HG03457 (cell line): ENCODE data around the gene ABLIM2.

Source experiments
- ATAC-seq: cut with Tn5 transposase; IDR thresholded peaks from one replicate; pipeline ENCODE4 v1.9.1; 2021; ENCODE audit warnings: moderate number of reproducible peaks; ENCODE audit not compliant: unreplicated experiment

ABLIM2 gene

DNA sequence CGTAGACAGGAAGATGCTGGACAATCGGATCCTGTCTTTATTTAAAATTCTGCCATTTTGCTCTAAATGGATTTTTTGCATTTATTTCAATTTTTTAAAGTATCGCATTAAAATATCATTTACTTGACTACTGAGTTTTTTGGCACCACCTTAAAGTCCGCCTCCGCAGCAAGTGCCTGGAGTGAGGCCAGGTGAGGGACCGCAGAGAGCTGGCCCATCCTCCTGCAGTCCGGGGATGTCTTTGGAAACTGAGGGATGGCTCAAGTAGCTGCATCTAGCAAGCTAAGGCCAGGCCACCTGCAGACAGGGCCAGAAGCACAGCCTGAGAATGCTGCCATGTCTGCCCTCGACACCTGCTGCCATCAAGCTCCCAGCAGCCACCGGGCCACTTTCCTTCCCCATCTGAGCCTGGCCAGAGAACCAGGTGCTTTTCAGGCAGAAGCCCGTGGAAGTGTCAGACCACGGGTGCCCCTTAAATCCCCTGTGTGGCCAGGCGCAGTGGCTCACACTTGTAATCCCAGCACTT, 69.6 kb downstream of the ABLIM2 start:
- ATAC-seq, result no peak

DNA sequence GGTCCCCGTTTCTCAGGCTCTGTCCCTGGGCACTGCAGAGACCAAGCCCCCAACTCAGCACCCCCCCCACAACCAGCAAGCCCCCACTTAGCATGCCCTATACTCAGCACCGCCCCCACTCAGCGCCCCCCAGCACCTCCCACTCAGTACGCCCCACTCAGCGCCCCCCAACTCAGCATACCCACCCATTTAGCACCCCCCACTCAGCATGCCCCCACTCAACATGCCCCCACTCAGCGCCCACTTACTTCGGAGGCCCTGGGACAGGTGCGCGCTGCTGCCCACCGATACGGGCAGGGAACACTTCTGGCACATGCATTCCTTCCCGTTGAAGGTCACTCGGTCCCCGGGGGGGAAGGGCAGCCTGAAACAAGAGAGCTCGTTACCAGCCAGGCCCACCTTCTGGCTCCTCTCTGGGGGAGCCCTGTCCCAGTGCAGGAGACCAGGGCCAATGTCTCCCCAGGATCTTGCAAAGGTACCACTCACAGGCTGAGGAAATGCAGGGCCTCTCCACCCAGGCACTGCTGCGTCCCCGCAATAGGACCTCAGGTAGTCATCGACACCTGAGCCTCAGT, 70.6 kb downstream of the ABLIM2 start:
- no peak for ATAC-seq

DNA sequence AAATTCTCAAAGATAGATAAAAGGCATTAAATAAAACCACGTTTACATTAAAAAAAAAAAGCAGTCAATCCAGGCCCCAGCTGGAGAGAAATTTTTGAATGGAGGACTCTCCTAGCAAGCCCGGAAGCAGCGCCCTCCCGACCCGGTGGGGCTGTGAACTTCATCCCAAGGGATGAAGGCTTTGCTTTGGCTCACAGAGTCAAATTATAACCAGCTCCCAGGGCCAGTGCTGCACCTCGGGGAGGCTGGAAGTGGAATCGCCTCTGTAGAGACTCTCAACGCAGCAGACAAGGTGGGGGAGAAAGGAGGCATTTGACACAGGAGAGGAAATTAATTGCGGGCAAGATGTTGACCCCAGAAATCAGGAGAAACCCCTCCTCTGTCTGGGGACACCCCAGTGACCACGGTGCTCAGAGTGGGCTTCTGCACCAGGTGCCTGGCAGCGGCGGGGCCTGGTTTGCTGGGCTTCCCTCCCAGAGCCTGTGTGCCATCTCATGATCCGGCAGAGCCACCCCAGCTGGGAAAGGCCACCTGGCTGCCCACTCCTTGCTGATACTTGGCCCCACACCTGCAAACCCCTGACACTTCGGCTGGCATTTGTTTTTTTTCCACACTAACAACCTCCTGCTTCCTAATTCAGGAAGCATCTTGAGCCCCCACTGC, 71.7 kb downstream of the ABLIM2 start:
- no peak for ATAC-seq

DNA sequence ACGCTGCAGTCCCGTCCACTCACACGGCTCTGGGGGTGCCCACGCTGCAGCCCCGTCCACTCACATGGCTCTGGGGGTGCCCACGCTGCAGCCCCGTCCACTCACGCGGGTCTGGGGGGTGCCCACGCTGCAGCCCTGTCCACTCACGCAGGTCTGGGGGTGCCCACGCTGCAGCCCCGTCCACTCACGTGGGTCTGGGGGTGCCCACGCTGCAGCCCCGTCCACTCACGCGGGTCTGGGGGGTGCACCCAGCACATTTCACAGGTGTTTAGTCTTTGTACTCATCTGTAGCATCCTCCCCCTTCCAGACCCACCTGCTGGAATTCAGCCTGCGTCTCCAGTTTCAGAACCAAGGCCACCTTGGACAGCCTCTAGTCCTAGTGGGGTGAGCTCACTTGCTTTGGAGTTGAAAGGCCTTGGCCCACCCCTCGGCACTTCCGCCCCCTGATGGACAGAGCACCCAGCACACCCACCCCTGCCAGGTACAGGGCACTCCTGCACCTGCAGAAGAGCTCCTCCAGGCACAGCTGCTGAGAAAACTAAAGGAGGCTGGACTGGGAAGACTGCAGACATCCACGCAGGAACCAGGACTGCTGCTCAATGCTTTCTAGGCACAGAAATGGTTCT, 73.0 kb downstream of the ABLIM2 start:
- no peak for ATAC-seq

DNA sequence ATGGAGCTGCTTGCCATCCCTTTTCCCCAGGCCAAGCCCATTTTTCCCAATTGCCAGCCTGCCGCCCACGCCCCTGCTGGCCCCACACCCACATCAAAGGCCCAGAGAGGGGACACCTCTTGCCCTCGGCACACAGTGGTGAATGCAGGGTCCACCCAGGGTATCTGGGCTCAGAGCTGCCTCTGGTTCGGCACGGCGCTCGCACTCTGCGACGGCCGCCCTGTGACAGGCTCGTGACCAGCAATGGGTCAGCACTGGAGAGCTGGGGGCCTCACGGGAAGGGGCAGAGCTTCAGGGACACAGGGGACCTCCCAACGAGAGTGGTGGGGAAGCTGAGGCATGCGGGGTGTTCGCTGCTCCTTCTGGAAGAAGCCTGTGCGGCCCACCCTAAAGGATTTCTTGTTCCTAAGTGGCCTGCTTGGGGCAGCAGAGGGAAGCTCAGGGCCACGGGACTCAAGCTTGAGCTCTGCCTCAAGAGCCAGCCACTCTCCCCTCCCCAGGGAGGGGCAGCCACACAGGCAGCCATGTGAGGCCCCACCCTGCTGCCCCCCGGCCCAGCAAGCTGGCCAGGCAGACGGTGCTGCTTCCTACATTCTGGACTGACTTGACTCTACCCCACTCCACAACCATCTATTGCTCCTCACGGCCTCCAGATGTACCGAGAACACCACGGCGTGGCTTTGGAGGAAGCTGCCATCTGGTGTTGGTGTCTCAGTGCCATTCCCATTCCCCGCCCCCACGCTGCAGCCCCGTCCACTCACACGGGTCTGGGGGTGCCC, 73.7 kb downstream of the ABLIM2 start:
- no peak for ATAC-seq

DNA sequence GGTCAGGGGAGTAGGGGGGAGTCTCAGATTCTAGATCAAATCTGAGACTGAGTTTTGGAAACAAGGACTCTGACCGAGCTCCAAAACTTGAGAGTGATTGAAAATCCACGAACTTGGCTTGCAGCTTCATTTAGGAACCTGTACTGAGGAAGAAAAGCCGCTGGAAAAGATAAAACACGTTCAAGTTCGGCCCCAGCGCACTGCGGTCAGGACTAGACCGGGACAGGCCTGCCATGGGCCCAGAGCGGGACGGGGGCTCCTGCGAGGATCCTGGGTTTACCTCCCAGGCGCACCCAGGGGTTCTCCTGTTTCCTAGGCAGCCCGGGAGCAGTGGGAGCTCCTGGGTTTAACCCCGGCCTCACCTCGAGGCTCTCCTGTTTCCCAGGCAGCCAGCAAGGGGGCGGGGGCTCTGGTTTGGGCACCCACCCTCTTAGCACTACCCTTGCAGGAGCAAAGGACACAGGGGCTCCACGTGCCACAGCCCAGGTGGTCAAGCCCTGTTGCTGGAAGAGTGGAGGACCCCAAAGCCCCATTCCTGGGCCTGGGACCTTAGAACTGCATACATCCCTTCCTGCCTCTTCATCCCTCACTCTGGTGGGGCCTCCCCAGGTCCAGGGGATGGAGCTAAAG, 74.5 kb downstream of the ABLIM2 start:
- ATAC-seq, result no peak

DNA sequence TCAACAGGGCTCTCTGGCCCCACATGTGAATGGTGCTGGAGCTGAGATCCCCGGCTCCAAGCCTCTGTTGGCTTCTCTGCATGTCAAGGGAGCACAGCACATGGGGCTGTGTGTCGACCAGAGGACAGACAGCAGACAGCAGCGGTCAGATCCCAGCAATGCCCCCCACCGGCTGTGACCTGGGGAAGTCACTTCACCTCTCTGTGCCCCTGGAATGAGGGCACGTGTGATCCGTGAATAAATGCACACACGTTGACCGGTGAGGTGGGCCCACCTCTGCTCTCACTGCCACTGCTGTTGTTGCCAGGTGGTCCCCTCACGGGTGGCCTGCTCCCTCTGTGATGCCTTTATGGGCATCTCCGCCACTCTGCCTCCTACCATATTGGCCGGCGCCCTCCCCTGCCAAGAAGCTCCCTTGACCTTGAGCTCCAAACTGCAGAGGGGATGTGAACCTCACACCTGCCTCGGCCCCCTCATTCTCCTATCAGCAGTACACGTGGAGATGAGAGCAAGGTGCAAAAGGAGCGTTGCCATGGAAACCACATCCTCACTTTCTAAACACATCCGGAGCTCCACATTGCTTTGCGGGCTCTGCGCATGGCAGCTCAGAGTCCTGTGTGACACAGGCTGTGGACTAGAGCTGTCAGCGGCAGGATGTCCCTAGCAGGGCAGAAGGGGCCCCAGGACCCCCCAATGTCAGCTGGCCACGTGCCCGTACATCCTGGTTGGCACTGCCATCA, 75.4 kb downstream of the ABLIM2 start:
- ATAC-seq, result no peak

DNA sequence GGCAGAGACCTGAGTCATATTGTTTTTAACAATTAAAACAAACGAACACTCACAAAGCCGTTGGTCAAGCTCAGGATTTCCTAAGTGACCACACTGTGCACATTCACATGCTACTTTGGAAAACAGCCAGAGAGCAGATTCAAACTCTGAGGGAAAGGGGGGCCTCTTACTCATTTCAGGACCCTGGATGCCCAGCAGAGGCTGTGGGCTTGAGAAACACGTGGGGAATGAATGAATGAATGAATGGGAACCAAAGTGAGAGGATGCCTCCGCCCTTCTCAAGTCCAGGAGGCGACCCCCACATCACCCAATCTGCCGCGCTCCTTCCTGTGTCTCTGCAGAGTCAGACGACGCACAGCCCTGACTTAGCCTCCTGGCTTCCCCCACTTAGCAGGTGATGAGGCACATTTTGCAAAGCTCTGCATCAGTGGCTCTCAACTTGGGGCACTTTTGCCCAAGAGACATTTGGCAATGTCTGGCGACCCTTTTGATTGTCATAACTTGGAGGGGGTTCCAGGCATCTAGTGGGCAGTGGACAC, 76.0 kb downstream of the ABLIM2 start:
- ATAC-seq, result no peak

DNA sequence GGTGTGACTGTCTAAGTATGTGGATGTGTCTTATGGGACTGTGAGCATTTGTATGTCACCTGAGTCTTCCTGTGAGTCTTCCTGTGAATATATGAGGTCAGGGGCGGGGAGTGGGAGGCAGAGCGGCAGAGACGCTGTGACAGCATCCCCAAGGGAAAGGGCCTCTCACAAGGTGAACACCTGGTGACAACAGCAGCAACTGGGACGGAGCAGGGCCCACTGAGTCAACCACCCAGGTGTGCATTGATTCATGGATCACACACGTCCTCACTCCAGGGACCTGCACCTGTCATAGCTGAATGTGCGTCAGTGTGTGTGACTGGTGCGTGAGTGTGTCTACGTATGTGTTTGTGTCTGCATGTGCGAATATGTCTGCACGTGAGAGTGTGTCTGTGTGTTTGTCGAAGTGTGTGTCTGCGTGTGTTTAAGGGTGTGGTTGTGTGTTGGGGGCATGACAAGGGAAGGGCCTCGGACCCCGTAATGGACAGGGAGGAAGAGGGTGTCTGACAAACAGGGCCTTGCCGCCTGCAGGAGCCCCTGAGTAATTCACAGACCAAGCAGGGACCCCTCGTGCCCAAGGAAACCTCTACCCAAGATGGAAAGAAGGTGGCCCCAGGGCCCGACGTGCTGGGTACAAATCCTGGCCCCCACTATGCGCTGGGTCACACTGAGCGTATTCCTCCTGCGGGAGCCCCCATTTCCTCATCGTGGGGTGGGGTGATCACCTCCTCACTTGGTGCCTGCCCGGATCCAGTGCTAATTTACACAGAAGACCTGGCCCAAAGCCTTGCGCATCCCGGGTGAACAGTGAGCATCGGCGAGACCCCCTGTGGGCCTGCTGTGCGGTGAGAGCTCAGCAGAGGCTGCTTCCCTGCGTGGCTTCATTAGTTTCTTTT, 76.7 kb downstream of the ABLIM2 start:
- ATAC-seq, result no peak

DNA sequence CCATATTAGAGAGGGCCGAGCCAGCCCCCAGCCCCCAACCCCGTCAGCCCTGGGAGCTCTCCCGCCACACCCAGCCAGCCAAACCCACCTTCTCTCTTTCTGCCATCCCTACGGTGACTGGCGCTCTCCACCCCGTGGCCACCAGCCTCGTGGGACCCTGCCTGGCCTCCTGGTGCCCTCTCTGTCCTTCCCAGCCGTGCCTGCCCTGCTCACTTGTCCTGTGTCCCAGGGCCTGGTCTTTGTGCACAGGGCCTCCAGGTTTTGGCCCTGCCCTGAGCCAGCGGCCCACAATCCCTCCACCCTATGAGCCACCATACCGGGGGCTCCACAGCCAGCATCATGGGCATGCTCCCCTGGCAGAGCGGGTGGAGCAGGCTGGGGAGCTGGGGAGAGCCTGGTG, 77.4 kb downstream of the ABLIM2 start:
- no peak for ATAC-seq

DNA sequence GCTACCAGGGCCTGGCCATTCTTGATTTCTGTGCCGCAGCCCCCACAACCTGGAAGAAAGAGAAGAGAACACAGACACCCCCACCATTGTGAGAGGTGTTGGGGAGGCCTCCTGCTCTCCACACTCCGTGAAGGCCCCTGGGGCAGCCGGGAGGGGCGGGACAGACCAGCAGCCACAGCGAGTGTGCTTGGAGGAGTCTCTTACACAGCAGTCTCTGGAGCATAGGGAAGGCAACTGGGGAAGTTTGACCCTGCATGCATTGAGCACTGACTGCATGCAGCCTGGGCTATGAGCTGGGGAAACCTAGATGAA, 77.9 kb downstream of the ABLIM2 start:
- ATAC-seq, result no peak

DNA sequence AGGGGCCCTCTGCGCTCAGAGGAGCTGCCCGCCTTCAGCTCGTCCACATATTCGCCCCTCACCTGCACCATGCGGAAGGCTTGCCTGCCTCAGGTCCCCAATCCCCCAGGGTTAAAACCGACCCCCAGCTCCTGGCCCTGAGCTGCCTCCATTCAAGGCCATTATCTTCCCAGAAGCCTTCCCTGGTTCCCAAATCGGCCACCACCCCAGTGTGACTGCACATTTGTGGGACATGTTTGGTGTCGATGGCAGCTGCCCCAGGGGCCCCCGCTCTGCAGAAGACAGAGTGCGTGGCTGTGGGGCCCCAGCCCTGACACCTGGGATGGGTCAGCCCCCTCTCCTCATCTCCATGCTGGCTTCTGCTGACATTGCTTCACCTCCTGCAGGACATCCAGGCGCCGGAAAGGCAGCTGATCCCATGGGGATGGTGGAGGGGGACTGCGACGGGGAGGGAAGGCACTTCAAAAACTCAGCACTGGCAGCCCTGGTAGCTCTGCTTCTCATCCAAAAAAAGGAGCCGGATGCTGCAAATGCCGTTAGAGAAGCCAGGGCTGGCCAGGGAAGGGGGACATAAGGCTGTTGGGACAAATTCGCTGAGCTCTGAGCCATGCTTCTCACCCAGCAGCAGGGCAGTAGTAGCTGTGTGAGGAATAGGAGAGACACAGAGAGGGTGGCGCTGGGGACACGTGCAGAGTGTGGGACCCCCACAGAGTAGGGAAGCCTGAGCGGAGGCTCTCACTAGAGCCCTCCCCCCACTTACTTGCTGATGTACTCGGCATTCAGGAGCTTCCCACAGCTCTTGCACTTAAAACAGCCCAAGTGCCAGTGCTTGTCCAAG, 78.5 kb downstream of the ABLIM2 start:
- ATAC-seq, result no peak

DNA sequence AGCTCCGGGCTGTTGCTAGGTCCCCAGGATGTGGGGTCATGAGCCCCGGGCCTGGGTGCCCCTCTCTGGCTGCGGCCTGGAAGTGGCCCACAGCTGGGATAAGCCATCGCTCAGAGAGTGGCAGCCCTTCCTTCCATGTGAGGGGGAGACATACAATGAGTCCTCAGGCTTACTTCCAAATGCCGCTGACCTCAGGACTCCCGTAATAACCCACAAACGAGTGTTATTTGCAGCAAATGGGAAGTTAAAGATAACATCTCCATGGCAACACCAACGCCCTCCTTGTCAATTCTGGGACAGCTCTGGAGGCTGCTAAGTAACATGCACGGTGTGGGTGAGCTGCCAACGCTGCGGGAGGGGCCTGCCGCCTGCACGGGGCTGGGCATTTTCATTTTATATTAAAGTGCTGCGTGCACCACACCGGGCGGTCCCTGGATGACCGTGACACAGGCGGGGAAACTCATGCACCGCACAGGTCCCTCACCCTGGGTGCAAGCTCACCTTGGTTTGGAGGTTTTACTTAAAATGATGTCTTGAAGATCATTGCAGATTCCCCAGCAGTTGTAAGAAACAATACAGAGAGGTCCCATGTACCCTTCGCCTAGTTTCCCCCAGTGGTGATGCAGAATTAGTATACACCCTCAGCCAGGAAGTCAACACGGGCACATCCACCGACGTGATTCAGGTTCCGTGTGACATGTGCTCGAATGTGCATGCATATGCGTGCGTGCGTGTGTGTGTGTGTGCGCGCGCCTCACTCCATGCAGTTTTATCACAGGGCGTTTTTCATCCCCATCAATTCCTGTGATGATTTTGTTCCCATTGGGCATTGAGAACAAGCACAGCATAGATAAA, 79.4 kb downstream of the ABLIM2 start:
- ATAC-seq, result no peak

DNA sequence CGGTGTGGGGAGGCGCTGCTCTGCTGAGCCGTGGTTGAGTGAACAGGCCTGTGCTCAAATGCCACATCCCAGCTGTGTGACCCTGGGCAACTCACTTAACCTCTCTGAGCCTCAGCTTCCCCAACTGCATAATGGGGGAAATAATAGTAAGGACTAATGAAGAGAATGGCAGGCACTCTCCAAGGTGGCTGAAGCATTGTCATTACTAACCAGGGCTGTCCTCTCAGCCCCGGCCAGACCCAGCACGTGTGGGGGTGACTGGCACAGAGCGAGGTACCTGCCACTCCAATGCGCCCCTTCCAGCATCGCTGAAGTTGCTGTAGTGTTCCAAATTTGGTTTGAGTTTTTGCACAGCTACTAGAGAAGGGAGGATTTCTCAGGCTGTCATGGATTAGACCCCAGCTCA, 80.0 kb downstream of the ABLIM2 start:
- no peak for ATAC-seq

DNA sequence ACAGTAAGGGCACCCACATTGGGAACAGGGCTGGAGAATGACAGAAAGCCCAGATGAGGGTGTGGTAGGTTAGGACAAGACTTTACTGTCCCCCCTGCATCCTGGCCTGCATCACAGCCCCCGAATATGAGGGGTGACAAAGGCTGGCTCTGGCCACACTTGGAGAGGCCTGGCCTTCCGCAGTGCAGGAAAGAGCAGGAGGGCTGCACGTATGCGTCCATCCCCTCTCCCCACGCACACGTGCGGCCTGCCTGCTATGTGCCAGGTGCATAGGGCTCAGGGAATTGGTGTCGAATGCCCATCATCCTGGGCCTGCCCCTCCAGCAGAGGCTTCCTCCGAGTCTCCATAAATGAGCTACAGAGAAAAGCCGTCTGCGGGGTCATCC, 80.5 kb downstream of the ABLIM2 start:
- no peak for ATAC-seq

DNA sequence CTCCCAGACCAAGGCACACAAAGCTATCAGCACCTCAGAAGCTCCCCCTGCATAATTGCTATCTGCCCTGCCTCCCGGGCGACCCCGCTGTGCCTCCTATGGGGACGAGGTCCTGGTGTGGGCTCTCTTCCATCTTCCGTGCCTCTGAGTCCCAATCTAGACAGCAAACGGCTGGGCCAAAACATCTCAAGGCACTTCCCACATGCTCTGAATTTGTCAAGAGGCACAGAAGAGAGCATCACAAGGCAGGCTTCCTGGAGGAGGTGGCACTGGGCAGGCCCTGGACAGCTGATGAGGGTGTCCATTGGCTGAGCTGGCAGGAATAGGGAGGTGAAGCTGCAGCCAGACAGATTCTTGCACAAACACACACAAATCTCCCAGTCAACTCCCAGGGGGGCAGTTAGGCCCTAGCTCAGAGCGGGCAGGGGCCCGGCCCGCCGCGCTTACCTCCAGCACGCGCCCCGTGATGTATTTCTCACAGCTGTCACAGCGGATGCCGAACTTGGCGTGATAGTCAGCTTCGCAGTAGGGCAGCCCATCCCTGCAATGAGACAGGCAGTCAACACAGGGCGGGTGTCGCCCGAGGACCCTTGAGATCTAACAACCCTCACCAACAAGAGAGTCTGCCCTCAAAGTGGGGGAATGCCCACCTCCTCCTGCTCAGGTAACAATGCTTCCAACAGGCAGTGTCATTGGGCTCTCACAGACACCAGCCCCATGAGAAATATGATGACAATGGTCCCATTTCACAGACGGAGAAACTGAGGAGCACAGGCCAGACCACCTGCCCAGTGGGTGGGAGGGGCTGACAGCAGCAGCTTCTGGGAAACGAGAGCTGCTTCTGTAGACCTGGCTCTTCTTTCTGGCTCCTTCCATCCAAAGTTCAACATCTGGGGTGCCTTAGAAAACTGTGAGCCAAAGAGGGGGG, 81.2 kb downstream of the ABLIM2 start:
- ATAC-seq, result no peak

DNA sequence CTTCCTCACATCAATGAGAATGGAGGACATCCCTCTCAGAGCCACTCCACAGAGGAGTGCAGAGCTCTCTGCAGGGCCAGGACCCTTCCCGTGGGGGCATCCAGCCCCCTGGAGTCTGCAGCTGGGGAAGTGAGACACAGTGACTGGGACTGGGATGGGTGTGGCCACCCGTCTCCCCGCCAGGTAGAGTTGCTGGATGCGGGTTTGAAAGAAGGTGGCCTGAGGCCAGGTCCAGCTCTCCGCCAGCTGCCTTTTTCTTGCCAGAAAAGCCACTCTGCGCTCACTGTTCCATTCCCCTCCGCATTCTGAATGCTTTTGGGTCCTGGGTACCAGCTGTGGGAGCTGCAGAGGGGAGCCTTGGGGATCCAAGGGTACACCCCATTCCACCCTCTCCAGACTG, 82.6 kb downstream of the ABLIM2 start:
- ATAC-seq, result no peak
